HG03354 (cell line): ENCODE data around the gene PDPK1.
"Not testable (repeated sequence)": the region's sequence is repeated elsewhere in the genome, so short reads cannot be mapped to it uniquely, and the experiment has no call there.

Experiments used
- ATAC-seq: cut with Tn5 transposase; IDR thresholded peaks from one replicate; pipeline ENCODE4 v1.9.1; 2021; ENCODE audit warnings: mild to moderate bottlenecking; ENCODE audit not compliant: unreplicated experiment, poor library complexity, severe bottlenecking

PDPK1 gene

DNA sequence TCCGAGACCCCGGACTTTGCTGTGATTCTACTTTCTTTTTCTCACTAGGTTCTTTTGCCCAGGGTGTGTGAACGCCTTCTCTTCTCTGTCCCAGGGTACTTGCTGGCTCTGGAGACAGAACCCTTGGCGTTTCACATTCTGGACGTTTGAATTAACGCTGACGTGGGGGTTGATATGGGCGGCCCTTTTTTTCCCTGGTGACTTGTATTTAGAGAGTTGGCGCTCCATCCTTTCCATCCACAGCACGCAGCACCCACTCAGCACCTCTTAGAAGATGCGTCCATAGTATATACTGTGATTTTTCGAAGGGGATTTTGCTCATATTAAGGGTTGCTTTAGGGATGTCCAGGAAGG lies 66.2 kb downstream of the PDPK1 start:
- ATAC-seq, result not testable (repeated sequence)

DNA sequence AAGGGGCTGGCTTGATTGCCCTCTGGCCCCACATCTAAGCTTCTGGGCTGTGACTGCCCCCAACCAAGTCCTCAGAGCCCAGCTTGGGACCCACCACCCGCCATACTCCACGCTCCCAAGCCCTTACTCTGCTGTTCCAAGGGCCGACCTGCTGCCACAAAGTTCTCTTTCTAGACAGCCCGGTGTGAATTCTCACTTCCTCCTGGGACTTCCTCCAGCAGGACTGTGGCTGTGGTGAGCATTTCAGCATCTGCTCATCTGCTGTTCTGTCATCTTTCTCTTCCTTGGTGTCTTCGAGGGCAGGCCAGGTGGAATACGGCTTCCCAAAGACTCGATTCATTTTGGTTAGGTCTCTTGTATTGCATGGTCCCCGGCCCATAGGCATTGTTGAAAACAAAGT lies 69.0 kb downstream of the PDPK1 start:
- ATAC-seq, result peak; percentile 55

DNA sequence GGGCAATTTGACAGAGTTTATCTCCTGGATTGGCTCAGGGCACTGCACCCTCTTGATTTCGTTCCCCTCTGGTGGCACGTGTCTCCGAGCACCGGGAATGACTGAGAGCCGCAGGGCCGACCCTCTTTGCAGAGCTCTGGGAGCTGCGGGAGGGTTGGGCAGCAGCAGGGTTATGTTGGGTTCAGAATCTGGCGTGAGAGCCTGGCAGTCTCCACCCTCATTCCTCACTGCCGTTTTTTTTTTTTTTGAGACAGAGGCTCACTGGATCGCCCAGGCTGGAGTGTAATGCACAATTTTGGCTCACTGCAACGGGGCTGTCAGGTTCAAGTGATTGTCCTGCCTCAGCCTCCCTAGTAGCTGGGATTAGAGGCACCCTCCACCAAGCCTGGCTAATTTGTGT lies 71.5 kb downstream of the PDPK1 start:
- ATAC-seq, result not testable (repeated sequence)

DNA sequence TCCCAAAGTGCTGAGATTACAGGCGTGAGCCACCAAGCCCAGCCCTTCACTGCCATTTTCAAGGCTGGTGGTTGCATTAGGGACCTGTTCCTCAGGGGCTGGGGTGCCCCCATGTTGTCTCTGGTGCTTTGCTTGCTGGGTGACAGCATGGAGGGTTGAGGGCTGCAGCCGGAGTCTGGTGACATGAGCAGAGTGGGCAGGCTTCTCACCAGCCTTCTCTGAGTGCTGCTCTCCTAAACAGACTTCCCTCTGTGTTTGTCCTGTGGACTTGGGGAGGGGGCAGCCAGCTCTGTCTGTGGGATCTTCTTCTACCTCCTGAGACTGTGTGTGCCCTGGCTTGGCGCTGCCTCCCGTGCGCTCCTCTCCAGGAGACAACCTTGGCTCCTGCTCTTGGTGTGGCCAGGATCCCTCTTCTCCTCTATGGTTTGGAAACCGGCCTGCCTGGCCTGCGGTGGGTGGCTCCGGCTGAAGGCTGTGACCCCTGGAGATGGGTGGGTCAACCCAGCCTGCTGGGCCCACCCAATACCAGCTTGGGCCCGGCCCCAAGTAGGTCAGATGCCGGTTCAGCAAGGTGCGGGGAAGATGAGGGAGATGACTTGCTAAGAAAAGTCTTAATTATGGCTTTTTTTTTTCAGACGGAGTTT lies 72.1 kb downstream of the PDPK1 start:
- ATAC-seq, result no peak

DNA sequence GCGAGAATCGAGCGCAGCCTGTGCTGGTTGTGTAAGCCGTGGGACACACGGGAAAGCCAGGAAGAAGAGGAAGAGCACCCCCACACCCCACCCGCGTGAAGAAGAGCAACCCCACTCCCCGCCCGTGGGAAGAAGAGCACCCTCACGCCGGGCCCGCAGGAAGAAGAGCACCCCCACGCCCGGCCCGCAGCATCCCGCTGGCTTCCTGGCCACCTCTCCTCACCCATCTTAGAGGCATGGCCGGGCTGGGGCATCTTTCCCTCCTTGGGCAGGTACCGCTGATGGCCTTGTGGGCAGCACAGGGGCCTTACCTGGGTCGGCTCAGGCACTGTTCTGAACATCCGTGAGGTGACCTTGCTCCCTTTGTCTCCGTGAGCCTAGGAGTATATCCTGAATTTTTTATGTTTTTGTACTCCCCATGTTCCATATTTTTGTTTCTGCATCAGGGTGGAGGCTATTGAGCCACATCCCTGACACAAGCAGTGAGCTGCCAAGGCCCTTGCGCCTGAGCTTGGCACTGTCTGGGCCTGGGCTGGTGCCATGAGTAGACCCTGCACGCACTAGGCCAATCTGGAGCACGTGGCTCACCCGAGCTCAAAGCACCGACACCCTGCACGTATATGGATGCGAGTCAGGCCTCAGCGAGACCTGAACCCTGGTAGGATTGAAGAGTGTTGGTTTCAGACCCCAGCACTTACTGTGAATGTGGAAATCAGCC lies 73.1 kb downstream of the PDPK1 start:
- no peak for ATAC-seq

DNA sequence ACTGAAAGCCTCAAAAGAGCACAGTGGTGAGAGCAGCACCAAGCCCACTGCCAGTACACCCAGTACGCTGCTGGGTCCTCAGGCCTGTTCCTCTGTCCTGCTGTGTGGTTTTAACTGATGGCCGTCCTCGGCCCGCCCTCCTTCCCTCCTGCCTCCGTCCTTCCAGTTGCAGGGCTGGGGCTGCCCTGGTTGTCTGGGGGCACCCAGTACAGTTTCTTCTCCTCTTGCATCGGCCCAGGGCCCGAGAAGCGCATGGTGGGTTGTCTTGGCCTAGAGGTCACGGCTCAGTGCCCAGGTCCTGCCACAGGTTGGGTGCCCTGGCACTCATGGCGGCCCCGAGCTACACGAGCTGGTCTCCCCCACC lies 73.7 kb downstream of the PDPK1 start:
- no peak for ATAC-seq

DNA sequence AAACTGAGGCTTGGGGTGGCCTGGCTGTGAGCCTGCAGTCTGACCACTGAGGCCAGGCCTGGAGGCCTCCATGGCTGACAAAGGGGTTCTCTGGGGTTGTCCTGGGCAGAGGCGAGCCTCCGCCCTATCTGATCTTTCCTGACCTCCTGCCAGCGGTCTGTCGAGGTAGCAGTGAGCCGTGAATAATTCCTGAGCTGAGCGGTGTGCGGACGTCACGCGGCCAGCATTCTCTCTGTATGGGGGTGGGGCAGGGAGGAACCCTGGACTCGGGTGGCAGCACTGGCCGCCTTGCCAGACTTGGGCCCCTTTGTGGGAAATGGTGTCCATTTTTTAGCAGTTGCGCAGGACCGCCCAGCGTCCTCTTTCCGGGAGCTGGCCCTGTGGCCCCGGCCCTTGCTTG lies 74.1 kb downstream of the PDPK1 start:
- not testable (repeated sequence) for ATAC-seq

DNA sequence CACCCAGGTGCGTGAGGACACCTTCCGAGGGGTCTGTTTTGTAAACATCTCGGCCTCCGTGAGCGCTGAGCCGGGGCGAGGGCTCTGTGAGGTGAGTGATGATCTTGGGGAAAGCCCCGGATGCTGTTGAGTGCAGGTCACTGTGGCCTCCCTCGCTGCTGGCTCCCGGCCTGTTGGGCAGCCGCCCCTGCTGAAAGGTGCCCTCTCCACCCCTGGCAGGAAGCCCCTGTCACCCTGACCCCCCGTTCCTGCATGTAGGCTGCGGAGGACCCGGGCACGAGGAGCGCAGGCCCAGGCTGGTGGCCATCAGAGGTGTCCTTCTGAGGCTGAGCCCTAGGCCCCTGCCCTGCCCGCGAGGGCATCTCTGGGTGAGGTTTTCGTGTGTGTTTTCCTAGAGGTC lies 75.4 kb downstream of the PDPK1 start:
- not testable (repeated sequence) for ATAC-seq

DNA sequence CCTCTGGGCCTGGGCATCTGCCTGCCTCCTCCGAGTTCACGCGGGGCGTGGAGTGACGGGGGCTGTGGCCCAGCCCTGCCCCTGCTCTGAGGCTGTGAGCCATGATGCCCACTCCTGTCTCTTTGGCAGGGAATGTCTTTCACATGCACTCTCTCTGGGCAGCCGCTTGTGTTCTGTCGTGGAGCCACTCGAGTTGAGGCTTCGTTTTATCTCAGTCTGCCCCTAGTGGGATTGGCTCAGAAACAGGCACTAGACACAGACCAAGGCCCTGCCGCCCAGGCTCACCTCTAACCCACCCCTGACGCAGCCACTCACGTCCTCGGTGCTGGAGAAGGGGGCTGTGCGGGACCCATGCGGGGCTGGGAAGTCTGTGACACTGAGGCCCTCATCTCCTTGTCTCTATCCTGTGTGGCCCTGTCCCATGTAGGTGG lies 77.0 kb downstream of the PDPK1 start:
- no peak for ATAC-seq

DNA sequence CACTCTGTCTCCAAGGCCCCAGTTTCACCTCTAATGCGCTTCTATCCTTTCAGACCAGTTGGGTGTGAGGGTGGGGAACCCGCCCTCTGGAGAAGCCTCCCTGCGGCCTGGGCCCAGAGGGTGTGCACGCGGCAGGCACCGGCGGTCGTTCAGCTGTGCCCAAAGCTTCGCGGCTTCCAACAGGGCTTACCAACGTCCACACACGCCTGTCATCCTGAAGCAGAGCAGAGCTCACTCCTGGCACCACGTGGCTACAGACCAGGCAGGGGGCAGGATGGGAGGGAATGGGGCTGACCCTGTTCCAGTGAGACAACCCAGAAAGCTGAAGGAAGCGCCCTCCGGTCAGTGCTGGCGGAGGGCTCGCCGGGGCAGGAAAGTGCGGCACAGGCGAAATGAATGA lies 81.1 kb downstream of the PDPK1 start:
- not testable (repeated sequence) for ATAC-seq

DNA sequence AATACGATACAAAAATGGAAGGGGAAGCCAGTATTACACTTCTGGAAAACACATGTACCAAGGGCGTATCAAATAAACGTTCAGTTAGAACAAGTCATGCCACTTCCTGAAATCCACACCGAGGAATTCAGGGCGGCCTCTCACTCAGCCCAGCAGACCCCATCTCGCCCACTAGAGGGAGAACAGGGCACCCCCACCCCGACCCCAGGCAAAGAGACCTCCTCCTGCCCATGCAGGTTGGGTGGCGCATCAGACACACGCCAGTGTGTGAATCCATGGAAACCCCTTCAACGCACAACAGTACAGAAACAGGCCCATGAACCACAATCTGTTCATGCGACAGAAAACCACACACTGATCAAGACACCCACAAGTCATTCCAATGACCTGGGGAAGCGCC lies 81.8 kb downstream of the PDPK1 start:
- not testable (repeated sequence) for ATAC-seq

DNA sequence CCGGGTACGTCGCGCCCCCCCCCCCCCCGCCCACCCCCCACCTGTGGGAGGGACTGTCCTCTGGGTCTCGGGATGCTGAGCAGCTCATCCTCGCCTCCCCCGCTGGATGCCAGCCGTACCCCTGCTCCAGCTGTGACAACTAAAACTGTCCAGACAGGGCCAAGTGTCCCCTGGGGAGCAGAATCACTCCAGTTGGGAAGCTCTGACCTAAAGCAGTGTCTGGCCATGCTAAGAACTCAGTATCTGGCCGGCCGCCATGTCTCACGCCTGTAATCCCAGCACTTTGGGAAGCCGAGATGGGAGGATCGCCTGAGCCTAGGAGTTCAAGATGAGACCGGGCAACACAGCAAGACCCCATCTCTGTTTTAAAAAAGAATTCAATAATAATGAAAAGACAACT lies 83.0 kb downstream of the PDPK1 start:
- ATAC-seq, result not testable (repeated sequence)

DNA sequence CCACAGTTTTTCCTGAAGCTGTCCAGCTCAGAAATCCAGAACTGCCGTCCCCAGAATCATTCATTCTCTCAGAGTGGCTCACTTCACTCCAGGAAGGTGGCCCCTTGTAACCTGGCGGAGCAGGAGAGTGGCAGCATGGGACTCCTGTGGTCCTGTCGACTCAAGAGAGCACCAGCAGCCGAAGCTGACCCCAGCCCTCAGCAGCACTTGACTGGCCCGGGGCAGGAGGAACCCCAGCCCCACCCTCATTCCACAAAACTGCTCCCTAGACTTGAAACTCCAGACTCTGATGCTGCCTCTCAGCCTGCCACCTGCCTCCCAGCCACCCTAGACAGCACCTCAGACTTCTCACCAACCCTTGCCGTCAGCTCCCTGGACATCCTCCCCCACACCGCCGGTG lies 83.6 kb downstream of the PDPK1 start:
- not testable (repeated sequence) for ATAC-seq

DNA sequence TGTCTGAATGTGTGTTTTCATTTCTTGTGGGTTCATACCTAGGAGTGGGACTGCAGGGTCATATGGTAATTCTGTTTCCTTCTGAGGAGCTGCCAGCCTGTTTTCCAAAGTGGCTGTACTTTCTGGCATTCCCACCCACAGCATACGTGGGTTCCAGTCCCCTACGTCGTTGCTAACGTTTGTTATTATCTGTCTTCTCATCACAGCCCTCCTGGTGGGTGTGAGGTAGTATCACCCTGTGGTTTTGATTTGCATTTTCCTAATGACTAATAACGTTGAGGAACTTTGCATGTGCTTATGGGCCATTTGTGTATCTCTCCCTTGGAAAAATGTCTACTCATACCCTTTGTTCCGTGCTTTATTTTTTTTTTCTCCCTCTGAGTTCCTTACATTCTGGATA lies 89.3 kb downstream of the PDPK1 start:
- not testable (repeated sequence) for ATAC-seq

DNA sequence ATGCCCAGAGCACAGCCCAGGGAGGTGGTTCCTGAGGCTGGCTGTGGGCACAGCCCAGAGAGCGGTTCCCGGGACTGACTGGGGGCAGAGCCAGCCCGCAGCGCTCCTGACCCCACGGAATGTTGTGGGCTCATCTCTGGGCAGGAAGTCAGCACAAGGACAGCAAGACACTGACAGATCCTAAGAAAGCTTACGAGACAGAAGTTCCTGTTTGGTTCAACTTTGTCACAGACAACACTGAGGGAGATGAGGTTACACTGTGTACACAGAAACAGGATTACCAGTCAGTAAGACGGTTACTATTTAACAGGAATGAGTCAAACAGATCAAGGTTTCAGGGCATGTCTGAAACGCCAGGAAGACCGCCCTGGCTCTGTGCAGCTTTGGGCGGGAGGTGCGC lies 93.4 kb downstream of the PDPK1 start:
- peak; percentile 64 for ATAC-seq

DNA sequence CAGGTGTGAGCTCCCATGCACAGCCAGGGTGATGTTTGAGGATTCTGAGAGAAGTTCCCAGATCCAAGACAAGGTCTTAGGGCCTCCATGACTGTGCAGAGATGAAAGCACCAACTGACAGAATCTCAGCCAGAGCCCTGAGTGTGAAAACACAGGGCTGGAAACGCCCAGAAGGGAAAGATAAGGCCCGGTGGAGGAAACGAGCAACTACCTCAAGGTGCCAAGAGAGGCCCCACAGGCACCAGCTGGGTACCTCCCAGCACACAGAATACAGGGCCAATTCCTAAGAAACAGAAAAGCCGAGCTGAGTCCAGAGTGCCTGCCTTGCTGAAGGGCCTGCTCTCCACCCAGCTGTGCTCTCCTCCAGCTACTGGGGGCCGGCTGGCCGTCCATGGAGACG lies 94.5 kb downstream of the PDPK1 start:
- not testable (repeated sequence) for ATAC-seq

DNA sequence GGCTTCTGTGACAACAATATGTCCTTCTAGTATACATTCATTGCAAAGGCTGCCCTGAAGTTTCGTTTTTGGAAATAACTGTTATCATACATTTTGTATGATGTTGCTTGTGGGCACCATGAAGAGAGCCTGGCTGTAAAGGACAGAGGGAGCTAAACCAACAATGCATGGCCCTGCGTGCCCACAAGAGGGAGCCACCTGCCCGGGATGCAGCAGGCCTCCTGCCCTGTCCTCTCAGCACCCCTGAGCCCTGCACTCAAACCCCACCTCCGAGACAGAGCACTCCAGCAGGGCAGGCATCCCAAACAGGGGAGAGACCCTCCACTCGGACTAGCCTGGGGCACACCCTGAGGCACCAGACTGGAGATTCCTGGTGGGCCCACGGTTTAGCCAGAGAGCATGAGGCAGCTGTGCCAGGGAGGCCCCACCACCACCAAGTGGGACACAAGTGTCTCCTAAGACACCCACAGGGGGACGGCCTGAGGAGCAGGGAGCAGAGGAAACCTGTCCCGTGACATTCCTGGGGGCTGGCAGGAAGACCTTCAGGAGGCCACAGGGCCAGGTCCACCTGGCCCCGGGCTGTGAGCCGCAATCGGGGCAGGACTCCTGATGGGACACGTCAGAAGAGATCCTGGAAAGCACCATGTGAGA lies 101.4 kb downstream of the PDPK1 start:
- peak; percentile 38 for ATAC-seq

DNA sequence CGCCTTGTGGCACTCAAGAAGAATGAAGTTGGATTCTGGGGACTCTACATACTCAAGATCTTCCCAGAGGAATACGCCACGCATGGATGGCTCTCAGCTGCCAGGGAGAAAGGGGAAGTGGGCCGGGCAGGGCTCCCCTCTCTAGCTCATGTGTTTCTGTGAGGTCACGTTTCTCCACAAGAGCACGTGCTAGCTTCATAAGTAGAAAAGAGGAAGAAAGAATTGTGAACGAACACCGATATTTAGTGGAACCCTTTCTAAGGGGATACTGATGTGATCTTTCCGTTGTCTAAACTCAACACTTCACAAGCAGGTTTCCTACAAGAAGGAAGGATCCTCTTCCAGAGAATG lies 101.9 kb downstream of the PDPK1 start:
- peak; percentile 53 for ATAC-seq

DNA sequence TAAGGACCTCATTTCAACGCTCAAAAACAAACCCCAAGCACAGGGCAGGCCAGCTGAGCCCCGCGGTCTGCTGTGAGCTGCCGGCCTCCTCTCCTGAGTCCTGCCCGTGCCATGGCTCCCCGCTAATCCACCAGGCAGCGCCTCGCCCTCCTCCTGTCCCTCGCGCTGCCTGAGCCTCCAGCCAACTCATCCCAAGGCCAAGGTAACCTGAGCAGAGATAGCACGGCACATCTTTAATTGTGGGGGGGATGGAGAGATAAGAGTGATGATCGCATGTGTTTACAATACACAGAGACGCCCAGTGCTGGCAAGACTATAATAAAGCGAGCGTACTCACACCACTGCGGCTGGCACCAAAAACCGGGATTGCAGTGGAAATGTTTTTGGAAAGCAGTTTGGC lies 104.7 kb downstream of the PDPK1 start:
- ATAC-seq, result not testable (repeated sequence)

DNA sequence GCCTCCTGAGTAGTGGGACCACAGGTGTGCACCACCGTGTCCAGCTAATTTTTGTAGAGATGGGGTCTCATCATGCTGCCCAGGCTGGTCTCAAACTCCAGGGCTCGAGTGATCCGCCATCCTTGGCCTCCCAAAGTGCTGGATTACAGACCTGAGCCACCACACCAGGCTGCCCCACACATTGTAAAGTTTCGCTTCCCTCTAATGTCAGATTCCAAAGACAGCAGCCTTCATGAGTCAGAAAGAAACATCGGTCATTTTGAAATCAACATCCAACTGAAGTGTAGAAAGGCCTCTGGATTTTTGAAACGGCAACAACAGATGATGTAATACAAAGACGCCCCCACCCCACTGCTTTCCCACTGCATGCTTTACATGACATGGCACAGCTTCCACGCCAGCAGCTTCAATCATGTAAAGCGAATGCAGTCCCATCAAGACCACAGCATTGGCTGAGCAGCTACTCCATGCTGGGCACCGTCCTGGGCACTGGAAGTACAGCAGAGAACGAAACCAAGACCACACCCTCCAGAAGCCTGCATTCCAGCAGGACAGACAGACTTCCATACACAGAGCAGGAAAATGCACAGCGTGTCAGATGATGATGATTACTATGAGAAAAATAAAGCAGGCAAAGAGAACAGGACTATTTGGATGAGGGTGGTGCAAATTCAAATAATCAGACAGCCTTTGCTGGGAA lies 107.1 kb downstream of the PDPK1 start:
- not testable (repeated sequence) for ATAC-seq
